ENCODE data around the gene REST. TPM values are rescaled to one million over a fixed set of nuclear protein-coding genes. Genes with fewer than 3 reads are reported as not detected.

Gene REST
- polyA plus RNA-seq, 1 donor (not counting 4 experiments of a cell fraction or from before 2014, with no cell fraction given), result 22.6 TPM

DNA sequence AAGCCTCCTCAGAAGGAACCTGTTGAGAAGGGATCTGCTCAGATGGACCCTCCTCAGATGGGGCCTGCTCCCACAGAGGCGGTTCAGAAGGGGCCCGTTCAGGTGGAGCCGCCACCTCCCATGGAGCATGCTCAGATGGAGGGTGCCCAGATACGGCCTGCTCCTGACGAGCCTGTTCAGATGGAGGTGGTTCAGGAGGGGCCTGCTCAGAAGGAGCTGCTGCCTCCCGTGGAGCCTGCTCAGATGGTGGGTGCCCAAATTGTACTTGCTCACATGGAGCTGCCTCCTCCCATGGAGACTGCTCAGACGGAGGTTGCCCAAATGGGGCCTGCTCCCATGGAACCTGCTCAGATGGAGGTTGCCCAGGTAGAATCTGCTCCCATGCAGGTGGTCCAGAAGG is 22.9 kb downstream of the REST start:
- Histone ChIP-seq H3K4me3 (ENCODE audit: control insufficient read depth in 2 of 3, extremely low read depth in 1 of 3, insufficient read depth in 2 of 3, low read depth in 1 of 3, low read length in 3 of 3) (no peak overlapping the region), H3K4me2 (ENCODE audit: control insufficient read depth, extremely low read depth, insufficient read depth, low read depth, low read length) (no peak overlapping the region), H3K9me1 (ENCODE audit: control insufficient read depth, extremely low read depth, insufficient read depth, low read length) (no peaks in the 10 kb centered on the region), H3K9me3 (ENCODE audit: control insufficient read depth, low read depth, low read length) (no peaks in the 10 kb centered on the region), H3K4me1 (ENCODE audit: control insufficient read depth, extremely low read depth, insufficient read depth, low read length) (no peaks in the 10 kb centered on the region), H3K36me3 (ENCODE audit: control insufficient read depth in 2 of 2, extremely low read depth in 1 of 2, insufficient read depth in 2 of 2, low read length in 2 of 2) (peaks cover 7 to 10% of the 10 kb centered on the region in 2 experiments), H3K9ac (ENCODE audit: control insufficient read depth, extremely low read depth, insufficient read depth, low read length) (no peak overlapping the region), H4K20me1 (ENCODE audit: control insufficient read depth, extremely low read depth, insufficient read depth, low read length) (no peaks in the 10 kb centered on the region), H3K27me3 (ENCODE audit: control insufficient read depth, extremely low read depth, insufficient read depth, low read length) (no peaks in the 10 kb centered on the region), H3K79me2 (ENCODE audit: control insufficient read depth, insufficient read depth, low read length) (peaks cover 3% of the 10 kb centered on the region), H3K27ac (ENCODE audit: control insufficient read depth, insufficient read depth, low read length) (no peak overlapping the region), H2AFZ (ENCODE audit: control insufficient read depth, low read length) (no peak overlapping the region)
- FAIRE-seq (no peak), DNase-seq (ENCODE audit: low read depth, low spot score) (no peak)
- dilution Hi-C loops (cut with MboI; ENCODE audit: extremely low pct_ligation_motif_present, low sequenced_read_pairs), result no loop called here
- TF ChIP-seq, protein P1, sequence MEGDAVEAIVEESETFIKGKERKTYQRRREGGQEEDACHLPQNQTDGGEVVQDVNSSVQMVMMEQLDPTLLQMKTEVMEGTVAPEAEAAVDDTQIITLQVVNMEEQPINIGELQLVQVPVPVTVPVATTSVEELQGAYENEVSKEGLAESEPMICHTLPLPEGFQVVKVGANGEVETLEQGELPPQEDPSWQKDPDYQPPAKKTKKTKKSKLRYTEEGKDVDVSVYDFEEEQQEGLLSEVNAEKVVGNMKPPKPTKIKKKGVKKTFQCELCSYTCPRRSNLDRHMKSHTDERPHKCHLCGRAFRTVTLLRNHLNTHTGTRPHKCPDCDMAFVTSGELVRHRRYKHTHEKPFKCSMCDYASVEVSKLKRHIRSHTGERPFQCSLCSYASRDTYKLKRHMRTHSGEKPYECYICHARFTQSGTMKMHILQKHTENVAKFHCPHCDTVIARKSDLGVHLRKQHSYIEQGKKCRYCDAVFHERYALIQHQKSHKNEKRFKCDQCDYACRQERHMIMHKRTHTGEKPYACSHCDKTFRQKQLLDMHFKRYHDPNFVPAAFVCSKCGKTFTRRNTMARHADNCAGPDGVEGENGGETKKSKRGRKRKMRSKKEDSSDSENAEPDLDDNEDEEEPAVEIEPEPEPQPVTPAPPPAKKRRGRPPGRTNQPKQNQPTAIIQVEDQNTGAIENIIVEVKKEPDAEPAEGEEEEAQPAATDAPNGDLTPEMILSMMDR (optimal IDR thresholded peaks at IDR 0.05 in 1 of 3, IDR thresholded peaks at IDR 0.05 in 1 of 3, conservative IDR thresholded peaks at IDR 0.05 in 1 of 3; ENCODE audit: extremely low read depth in 1 of 3, insufficient read depth in 2 of 3, low read length in 3 of 3), result no peak
- TF ChIP-seq EZH2 (IDR thresholded peaks at IDR 0.05; ENCODE audit: low read length), result no peak

DNA sequence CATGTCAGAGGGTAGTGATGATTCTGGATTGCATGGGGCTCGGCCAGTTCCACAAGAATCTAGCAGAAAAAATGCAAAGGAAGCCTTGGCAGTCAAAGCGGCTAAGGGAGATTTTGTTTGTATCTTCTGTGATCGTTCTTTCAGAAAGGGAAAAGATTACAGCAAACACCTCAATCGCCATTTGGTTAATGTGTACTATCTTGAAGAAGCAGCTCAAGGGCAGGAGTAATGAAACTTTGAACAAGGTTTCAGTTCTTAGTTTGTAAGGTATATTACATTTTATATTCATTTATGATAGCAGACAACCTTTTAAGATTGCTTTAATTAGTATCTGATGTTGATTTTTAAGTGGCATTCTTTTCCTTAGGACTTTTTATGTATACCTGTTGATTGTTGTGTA is 24.2 kb downstream of the REST start:
- Histone ChIP-seq H3K9me3 (ENCODE audit: control insufficient read depth, low read depth, low read length) (no peaks in the 10 kb centered on the region), H3K9ac (ENCODE audit: control insufficient read depth, extremely low read depth, insufficient read depth, low read length) (no peak overlapping the region), H3K9me1 (ENCODE audit: control insufficient read depth, extremely low read depth, insufficient read depth, low read length) (no peaks in the 10 kb centered on the region), H2AFZ (ENCODE audit: control insufficient read depth, low read length) (no peak overlapping the region), H3K79me2 (ENCODE audit: control insufficient read depth, insufficient read depth, low read length) (peaks cover 3% of the 10 kb centered on the region), H3K27ac (ENCODE audit: control insufficient read depth, insufficient read depth, low read length) (no peak overlapping the region), H4K20me1 (ENCODE audit: control insufficient read depth, extremely low read depth, insufficient read depth, low read length) (no peaks in the 10 kb centered on the region), H3K4me2 (ENCODE audit: control insufficient read depth, extremely low read depth, insufficient read depth, low read depth, low read length) (no peak overlapping the region), H3K27me3 (ENCODE audit: control insufficient read depth, extremely low read depth, insufficient read depth, low read length) (no peaks in the 10 kb centered on the region), H3K4me1 (ENCODE audit: control insufficient read depth, extremely low read depth, insufficient read depth, low read length) (peaks cover 2% of the 10 kb centered on the region), H3K4me3 (ENCODE audit: control insufficient read depth in 2 of 3, extremely low read depth in 1 of 3, insufficient read depth in 2 of 3, low read depth in 1 of 3, low read length in 3 of 3) (no peak overlapping the region), H3K36me3 (ENCODE audit: control insufficient read depth in 2 of 2, extremely low read depth in 1 of 2, insufficient read depth in 2 of 2, low read length in 2 of 2) (peaks cover 7 to 10% of the 10 kb centered on the region in 2 experiments)
- FAIRE-seq (no peak), DNase-seq (ENCODE audit: low read depth, low spot score) (no peak)
- dilution Hi-C loops (cut with MboI; ENCODE audit: extremely low pct_ligation_motif_present, low sequenced_read_pairs), result no loop called here
- no peak for TF ChIP-seq EZH2 (IDR thresholded peaks at IDR 0.05; ENCODE audit: low read length)
- TF ChIP-seq, protein P1 (optimal IDR thresholded peaks at IDR 0.05 in 1 of 3, IDR thresholded peaks at IDR 0.05 in 1 of 3, conservative IDR thresholded peaks at IDR 0.05 in 1 of 3; ENCODE audit: extremely low read depth in 1 of 3, insufficient read depth in 2 of 3, low read length in 3 of 3), result no peak

Measured in keratinocyte (primary cell).